Bronchial epithelial cell (primary cell): ENCODE data around the gene KCNK3. TPM values are rescaled to one million over a fixed set of nuclear protein-coding genes. Genes with fewer than 3 reads are reported as not detected.

Experiments
- DNase-seq: peaks from one replicate; pipeline ENCODE4 v3.0.0-alpha.2; 2010; ENCODE audit warnings: low read depth
- FAIRE-seq: peaks from 2 replicates; lab custom pipeline; 2011; peaks lifted over from hg19 to GRCh38; lab: Jason Lieb, UNC
- H3K27me3 ChIP-seq: 2 replicates; pipeline ENCODE4 v1.5.1; 2011; ENCODE audit warnings: low read length; ENCODE audit not compliant: control insufficient read depth, insufficient read depth
- H3K36me3 ChIP-seq: 2 replicates; pipeline ENCODE4 v1.5.1; 2011; ENCODE audit warnings: low read length; ENCODE audit not compliant: control insufficient read depth, insufficient read depth
- H3K4me3 ChIP-seq: 2 replicates; pipeline ENCODE4 v1.5.1; 2011; ENCODE audit warnings: mild to moderate bottlenecking, low read depth, low read length, control low read depth
- CTCF ChIP-seq: IDR thresholded peaks from 2 replicates; pipeline ENCODE4 v1.5.1; 2011; ENCODE audit warnings: mild to moderate bottlenecking, moderate library complexity, low read length, control low read depth, inconsistent platforms; ENCODE audit not compliant: insufficient read depth, severe bottlenecking
- total RNA-seq: library from RNA; depleted of rRNA; stranded (reverse); fragments of >200 nt; gene quantifications from 2 replicates; pipeline ENCODE4 v1.2.1, GENCODE V29; 2014

KCNK3 gene
- total RNA-seq, 1 donor from 2014 or later: not detected

- DNase-seq (no peak), FAIRE-seq (no peak)
- TF ChIP-seq CTCF: no peak
- Histone ChIP-seq H3K4me3 (no peak overlapping the region), H3K36me3 (no peaks in the 10 kb centered on the region), H3K27me3 (no peaks in the 10 kb centered on the region)
Measured at GRCh38 chr2:26722911-26723310, 30.4 kb downstream of the KCNK3 start.

- FAIRE-seq (no peak), DNase-seq (no peak)
- TF ChIP-seq CTCF: no peak
- Histone ChIP-seq H3K4me3 (no peak overlapping the region), H3K36me3 (no peaks in the 10 kb centered on the region), H3K27me3 (no peaks in the 10 kb centered on the region)
Measured at GRCh38 chr2:26723475-26723874, 31.0 kb downstream of the KCNK3 start.

- DNase-seq (peak; percentile 65), FAIRE-seq (no peak)
- H3K27me3 ChIP-seq: no peaks in the 10 kb centered on the region
- no peak for TF ChIP-seq CTCF
- H3K4me3 ChIP-seq: no peak overlapping the region
- H3K36me3 ChIP-seq: no peaks in the 10 kb centered on the region
Measured at GRCh38 chr2:26723991-26724750, 31.6 kb downstream of the KCNK3 start.

GRCh38 chr2:26724784-26725520, 32.4 kb downstream of the KCNK3 start:
- TF ChIP-seq CTCF: no peak
- Histone ChIP-seq H3K27me3 (no peaks in the 10 kb centered on the region), H3K36me3 (no peaks in the 10 kb centered on the region), H3K4me3 (no peak overlapping the region)
- no peak for FAIRE-seq
- DNase-seq: no peak

- H3K36me3 ChIP-seq: no peaks in the 10 kb centered on the region
- H3K4me3 ChIP-seq: no peak overlapping the region
- TF ChIP-seq CTCF: no peak
- FAIRE-seq (no peak), DNase-seq (no peak)
- H3K27me3 ChIP-seq: peaks cover 2% of the 10 kb centered on the region
Measured at GRCh38 chr2:26725521-26725820, 32.9 kb downstream of the KCNK3 start.
